Activated T-helper 2 cell treated with anti-CD3 and anti-CD28 coated beads, Interferon-gamma antibody, Interleukin-2, Interleukin-4, amounts not matched to agents 10 μg/mL and 5 μg/mL and 100 μg/mL, durations not matched to agents 14 hours and 24 hours and 36 hours (primary cell): ENCODE results near the gene CEP350. TPM values are rescaled to one million over a fixed set of nuclear protein-coding genes. Genes with fewer than 3 reads are reported as not detected.

Source experiments
- DNase-seq: peaks from one replicate; pipeline ENCODE4 v3.0.0; 2021; ENCODE audit warnings: low spot score
- H3K27ac Mint-ChIP-seq: one replicate; pipeline ENCODE4 v1.8.0; 2021; ENCODE audit warnings: mixed read lengths
- H3K27me3 Mint-ChIP-seq: one replicate; pipeline ENCODE4 v1.8.0; 2021; ENCODE audit warnings: low read depth, mixed read lengths
- H3K36me3 Mint-ChIP-seq: one replicate; pipeline ENCODE4 v1.8.0; 2021; ENCODE audit warnings: low read depth, mixed read lengths
- H3K4me1 Mint-ChIP-seq: one replicate; pipeline ENCODE4 v1.8.0; 2021; ENCODE audit warnings: low read depth, mixed read lengths
- H3K4me3 Mint-ChIP-seq: one replicate; pipeline ENCODE4 v1.8.0; 2021; ENCODE audit warnings: low read depth, mild to moderate bottlenecking, moderate library complexity, mixed read lengths
- H3K9me3 Mint-ChIP-seq: one replicate; pipeline ENCODE4 v1.8.0; 2021; ENCODE audit warnings: mixed read lengths
- intact Hi-C: fragments of 100-400 bp; cut with micrococcal nuclease; formaldehyde crosslinking; loops from one replicate; pipeline ENCODE4 v1.15.1; 2023
- total RNA-seq: library from RNA; stranded (reverse); gene quantifications from 2 replicates; pipeline ENCODE4 v1.2.3, GENCODE V29; 2022

CEP350 gene
- total RNA-seq, 1 donor from 2014 or later = 43.7 TPM

GRCh38 chr1:180028864-180029263, 74.3 kb downstream of the CEP350 start:
- Mint-ChIP-seq H3K9me3 (no peaks in the 10 kb centered on the region), H3K27ac (no peak overlapping the region), H3K36me3 (peaks cover 44% of the 10 kb centered on the region), H3K27me3 (no peaks in the 10 kb centered on the region), H3K4me1 (peaks cover 3% of the 10 kb centered on the region), H3K4me3 (no peak overlapping the region)
- intact Hi-C loops = no loop called here
- DNase-seq = no peak

DNA sequence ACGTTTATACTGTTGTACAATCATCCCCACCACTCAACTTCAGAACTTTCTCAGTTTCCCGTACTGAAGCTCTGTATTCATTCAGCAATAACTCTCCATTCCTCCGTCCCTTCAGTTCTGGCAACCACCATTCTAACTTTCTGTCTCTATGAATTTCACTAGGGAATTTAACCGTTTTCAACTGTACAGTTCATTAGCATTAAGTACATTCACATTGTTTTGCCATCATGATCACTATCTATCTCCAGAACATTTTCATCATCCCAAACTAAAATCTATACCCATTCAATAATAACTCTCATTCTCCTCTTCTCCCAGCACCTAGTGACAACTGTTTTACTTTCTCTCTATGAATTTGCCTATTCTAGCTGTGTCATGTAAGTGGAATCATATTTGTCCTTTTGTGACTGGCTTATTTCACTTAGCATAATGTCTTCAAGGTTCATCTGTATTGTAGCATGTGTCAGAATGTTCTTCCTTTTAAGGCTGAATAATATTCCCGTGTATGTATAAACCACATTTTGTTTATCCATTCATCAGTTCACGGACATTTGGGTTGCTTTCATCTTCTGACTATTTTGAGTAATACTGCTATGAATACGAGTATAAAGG, 75.0 kb downstream of the CEP350 start:
- H3K36me3 Mint-ChIP-seq = peaks cover 48% of the 10 kb centered on the region
- no peak overlapping the region for H3K4me3 Mint-ChIP-seq
- DNase-seq = no peak
- no peaks in the 10 kb centered on the region for H3K9me3 Mint-ChIP-seq
- H3K4me1 Mint-ChIP-seq = peaks cover 3% of the 10 kb centered on the region
- H3K27ac Mint-ChIP-seq = no peak overlapping the region
- H3K27me3 Mint-ChIP-seq = no peaks in the 10 kb centered on the region
- intact Hi-C loops = no loop called here

DNA sequence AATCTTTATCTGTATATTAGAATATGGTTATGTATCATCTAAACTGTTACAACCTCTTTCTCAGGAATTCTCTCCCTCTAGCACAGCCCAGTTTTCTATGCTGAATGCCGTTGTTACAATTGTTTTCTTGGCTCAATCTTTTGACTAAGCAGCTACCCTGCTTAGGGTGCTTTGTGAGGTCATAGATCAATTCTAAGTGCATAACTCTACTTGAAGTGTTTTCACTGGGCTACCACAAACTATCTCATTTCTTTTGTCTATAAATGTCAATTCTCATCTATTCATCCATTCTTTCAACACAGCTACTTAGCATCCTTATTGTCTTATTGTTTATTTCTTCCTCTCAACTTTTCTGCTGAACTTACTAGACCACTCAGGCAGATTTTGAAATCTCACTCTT, 77.1 kb downstream of the CEP350 start:
- H3K4me1 Mint-ChIP-seq = peaks cover 3% of the 10 kb centered on the region
- H3K36me3 Mint-ChIP-seq = peaks cover 53% of the 10 kb centered on the region
- no peak for DNase-seq
- H3K27ac Mint-ChIP-seq = no peak overlapping the region
- intact Hi-C loops = no loop called here
- H3K27me3 Mint-ChIP-seq = no peaks in the 10 kb centered on the region
- H3K4me3 Mint-ChIP-seq = no peak overlapping the region
- H3K9me3 Mint-ChIP-seq = no peaks in the 10 kb centered on the region

DNA sequence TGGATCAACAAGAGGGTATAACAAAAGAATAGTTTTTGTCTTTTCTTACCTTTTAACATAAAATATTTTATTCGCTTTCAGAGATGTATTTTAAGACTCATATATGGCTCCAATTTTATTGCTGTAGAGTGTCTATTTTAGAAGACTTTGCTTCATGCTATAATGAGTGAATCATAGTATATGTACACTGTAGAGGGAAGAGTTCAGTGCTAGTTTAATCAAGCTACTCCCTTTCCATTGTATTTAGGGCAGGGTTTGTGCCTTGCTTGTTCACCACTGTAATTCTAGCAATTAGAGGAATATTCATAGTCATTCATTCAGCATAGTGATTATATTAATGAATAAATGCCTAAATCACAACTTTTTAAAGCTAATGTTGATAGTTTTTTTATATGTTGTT, 78.8 kb downstream of the CEP350 start:
- intact Hi-C loops = no loop called here
- H3K27ac Mint-ChIP-seq = no peak overlapping the region
- DNase-seq = no peak
- H3K9me3 Mint-ChIP-seq = no peaks in the 10 kb centered on the region
- no peaks in the 10 kb centered on the region for H3K27me3 Mint-ChIP-seq
- peaks cover 56% of the 10 kb centered on the region for H3K36me3 Mint-ChIP-seq
- no peak overlapping the region for H3K4me3 Mint-ChIP-seq
- peaks cover 3% of the 10 kb centered on the region for H3K4me1 Mint-ChIP-seq

DNA sequence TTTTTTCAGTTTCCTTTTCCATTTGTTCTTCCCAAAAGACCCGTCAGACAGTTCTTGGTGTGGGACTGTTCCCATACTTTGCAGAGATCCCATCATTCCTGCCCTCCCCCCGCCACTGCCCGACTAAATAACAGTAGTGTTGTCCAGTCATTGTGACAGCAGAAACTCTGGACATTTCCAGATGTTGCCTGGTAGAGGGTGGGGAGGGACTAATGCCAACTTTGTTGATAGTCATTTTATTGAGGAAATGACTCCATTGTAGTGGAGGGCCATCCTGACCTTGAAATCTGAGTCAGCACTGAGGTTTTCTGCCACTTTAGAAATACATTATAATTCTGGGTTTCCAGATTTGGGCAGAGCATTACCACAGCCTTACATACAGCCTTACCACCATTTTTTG, 85.4 kb downstream of the CEP350 start:
- no peak overlapping the region for H3K4me3 Mint-ChIP-seq
- H3K36me3 Mint-ChIP-seq = peaks cover 63% of the 10 kb centered on the region
- H3K27ac Mint-ChIP-seq = no peak overlapping the region
- intact Hi-C loops = no loop called here
- peaks cover 3% of the 10 kb centered on the region for H3K4me1 Mint-ChIP-seq
- DNase-seq = no peak
- H3K27me3 Mint-ChIP-seq = no peaks in the 10 kb centered on the region
- H3K9me3 Mint-ChIP-seq = no peaks in the 10 kb centered on the region

DNA sequence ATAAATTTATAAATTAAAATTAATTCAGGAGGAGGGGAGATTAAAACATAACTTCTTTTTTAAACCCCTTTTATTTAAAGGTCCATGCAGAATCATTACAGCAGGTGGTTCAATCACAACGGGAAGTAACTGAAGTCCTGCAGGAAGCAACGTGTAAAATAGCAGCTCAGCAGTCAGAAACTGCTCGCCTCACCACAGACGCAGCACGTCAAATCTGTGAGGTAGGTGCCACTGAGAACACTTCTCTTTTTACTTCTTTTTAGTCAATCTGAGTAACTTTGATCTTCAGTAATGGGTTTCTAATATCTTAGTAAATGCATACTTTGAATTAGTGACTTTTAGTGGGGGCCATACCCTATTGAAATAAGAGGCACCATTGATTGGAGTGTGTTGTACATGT, 87.0 kb downstream of the CEP350 start:
- no peak overlapping the region for H3K27ac Mint-ChIP-seq
- intact Hi-C loops = no loop called here
- H3K36me3 Mint-ChIP-seq = peaks cover 67% of the 10 kb centered on the region

GRCh38 chr1:180042988-180043622, 88.5 kb downstream of the CEP350 start:
- Mint-ChIP-seq H3K4me3 (no peak overlapping the region), H3K4me1 (peaks cover 5% of the 10 kb centered on the region), H3K36me3 (peaks cover 69% of the 10 kb centered on the region), H3K27me3 (no peaks in the 10 kb centered on the region), H3K9me3 (no peaks in the 10 kb centered on the region), H3K27ac (no peak overlapping the region)
- no peak for DNase-seq
- intact Hi-C loops = no loop called here

More for the DNA sequence above, 87.0 kb downstream of the CEP350 start:
- DNase-seq = no peak
- Mint-ChIP-seq H3K27me3 (no peaks in the 10 kb centered on the region), H3K9me3 (no peaks in the 10 kb centered on the region), H3K4me3 (no peak overlapping the region), H3K4me1 (peaks cover 3% of the 10 kb centered on the region)

DNA sequence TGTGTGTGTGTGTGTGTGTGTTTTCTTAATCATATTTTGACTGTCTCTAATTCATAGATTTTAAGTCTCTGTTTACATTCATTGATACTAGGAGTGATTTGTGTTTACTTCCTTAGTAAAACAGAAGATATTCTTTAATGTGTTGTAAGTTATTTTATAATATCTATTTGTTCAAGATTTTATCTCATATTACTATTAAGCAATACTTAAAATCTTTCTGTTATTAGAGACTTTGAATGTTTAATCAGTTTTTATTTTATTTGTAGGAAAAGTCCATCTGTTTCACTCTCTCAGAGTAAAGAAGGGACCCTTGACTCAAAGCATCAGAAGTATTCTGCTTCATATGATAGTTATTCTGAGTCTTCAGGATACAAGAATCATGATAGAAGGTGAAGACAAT, 89.2 kb downstream of the CEP350 start:
- DNase-seq = no peak
- Mint-ChIP-seq H3K27me3 (no peaks in the 10 kb centered on the region), H3K4me1 (peaks cover 6% of the 10 kb centered on the region), H3K36me3 (peaks cover 69% of the 10 kb centered on the region), H3K4me3 (no peak overlapping the region), H3K27ac (no peak overlapping the region), H3K9me3 (no peaks in the 10 kb centered on the region)
- intact Hi-C loops = no loop called here

DNA sequence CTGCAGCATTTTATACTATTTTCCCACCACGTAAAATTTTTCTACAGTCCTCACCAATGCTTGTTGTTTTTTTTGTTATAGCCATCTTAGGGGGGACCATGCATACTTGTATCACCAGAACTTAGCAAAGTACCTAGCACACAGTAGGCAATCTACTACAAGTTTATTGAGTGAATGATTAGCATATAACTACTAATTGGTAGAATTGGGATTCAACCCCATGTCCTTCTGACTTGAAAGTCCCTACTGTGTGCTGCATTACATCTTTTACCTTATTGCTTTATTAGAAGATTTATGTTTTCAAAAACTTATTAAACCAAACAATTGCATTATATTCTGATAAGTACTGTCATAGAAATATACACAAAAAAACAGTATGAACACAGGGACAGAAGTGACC, 92.1 kb downstream of the CEP350 start:
- intact Hi-C loops = no loop called here
- Mint-ChIP-seq H3K4me1 (peaks cover 3% of the 10 kb centered on the region), H3K36me3 (peaks cover 74% of the 10 kb centered on the region), H3K27me3 (no peaks in the 10 kb centered on the region), H3K4me3 (no peak overlapping the region), H3K9me3 (no peaks in the 10 kb centered on the region), H3K27ac (no peak overlapping the region)
- no peak for DNase-seq

GRCh38 chr1:180053594-180054567, 99.3 kb downstream of the CEP350 start:
- peaks cover 57% of the 10 kb centered on the region for H3K36me3 Mint-ChIP-seq

GRCh38 chr1:180057883-180058396, 103.3 kb downstream of the CEP350 start:
- H3K27ac Mint-ChIP-seq = peak overlapping the region; percentile 11
- no peak overlapping the region for H3K4me3 Mint-ChIP-seq
- H3K27me3 Mint-ChIP-seq = no peaks in the 10 kb centered on the region
- intact Hi-C loops = no loop called here
- DNase-seq = no peak
- H3K36me3 Mint-ChIP-seq = peaks cover 47% of the 10 kb centered on the region
- H3K4me1 Mint-ChIP-seq = peaks cover 7% of the 10 kb centered on the region
- H3K9me3 Mint-ChIP-seq = no peaks in the 10 kb centered on the region

More at GRCh38 chr1:180053594-180054567, 99.3 kb downstream of the CEP350 start:
- Mint-ChIP-seq H3K4me1 (peaks cover 7% of the 10 kb centered on the region), H3K27ac (no peak overlapping the region), H3K4me3 (no peak overlapping the region), H3K27me3 (no peaks in the 10 kb centered on the region), H3K9me3 (no peaks in the 10 kb centered on the region)
- DNase-seq = no peak
- intact Hi-C loops = no loop called here

GRCh38 chr1:180061019-180061418, 106.4 kb downstream of the CEP350 start:
- intact Hi-C loops = no loop called here
- H3K36me3 Mint-ChIP-seq = peaks cover 39% of the 10 kb centered on the region
- DNase-seq = no peak
- no peak overlapping the region for H3K4me3 Mint-ChIP-seq
- no peaks in the 10 kb centered on the region for H3K9me3 Mint-ChIP-seq
- no peaks in the 10 kb centered on the region for H3K27me3 Mint-ChIP-seq
- H3K27ac Mint-ChIP-seq = no peak overlapping the region
- H3K4me1 Mint-ChIP-seq = peaks cover 7% of the 10 kb centered on the region
